Keratinocyte (primary cell): ENCODE results near the gene HYDIN.

Experiments
- CTCF ChIP-seq, 3 experiments: IDR thresholded peaks in 1 of 3; conservative IDR thresholded peaks in 1 of 3; optimal IDR thresholded peaks in 1 of 3; 2 replicates in 2 of 3; 3 replicates in 1 of 3; pipeline versions ENCODE3 to v1.5.1; 2011; ENCODE audit warnings: low read length in 3 of 3, mild to moderate bottlenecking in 3 of 3, moderate library complexity in 2 of 3, control low read depth in 1 of 3, inconsistent platforms in 1 of 3; ENCODE audit not compliant: insufficient read depth in 2 of 3; ENCODE audit errors: extremely low read depth in 1 of 3
- EZH2 ChIP-seq: IDR thresholded peaks from one replicate; pipeline ENCODE4 v1.6.1; 2012; ENCODE audit warnings: inconsistent platforms, mild to moderate bottlenecking, low read length, moderate library complexity

- no peak for TF ChIP-seq CTCF (optimal IDR thresholded peaks at IDR 0.05 in 1 of 3, IDR thresholded peaks at IDR 0.05 in 1 of 3, conservative IDR thresholded peaks at IDR 0.05 in 1 of 3; ENCODE audit: extremely low read depth in 1 of 3, insufficient read depth in 2 of 3, low read length in 3 of 3)
- no peak for TF ChIP-seq EZH2
Observed at GRCh38 chr16:71276589-71277334, 46.2 kb upstream of the HYDIN start.
